Activated B cell treated with CpG ODN at 0.5 μM for 24 hours (primary cell): ENCODE data around the gene CPM. TPM values are rescaled to one million over a fixed set of nuclear protein-coding genes. Genes with fewer than 3 reads are reported as not detected.

Experiments used
- ATAC-seq: fragments of 200-7000 bp; cut with Tn5 transposase; one replicate; pipeline ENCODE4 v1.10.0; 2021; ENCODE audit warnings: low read depth, mild to moderate bottlenecking, moderate library complexity
- CTCF ChIA-PET: fragments of 350-600 bp; sonication (Branson Sonifier 250); formaldehyde crosslinking; loops from one replicate; lab custom pipeline; 2021; ENCODE audit warnings: antibody characterized with exemption; lab: Charles Lee
- POLR2A ChIA-PET: fragments of 350-600 bp; sonication (Branson Sonifier 250); formaldehyde crosslinking; loops from one replicate; lab custom pipeline; 2021; ENCODE audit warnings: antibody characterized with exemption; lab: Charles Lee
- DNase-seq: peaks from one replicate; pipeline ENCODE4 v3.0.0; 2022
- H3K27ac Mint-ChIP-seq: one replicate; pipeline ENCODE4 v1.8.0; 2020; ENCODE audit warnings: mixed read lengths
- H3K27me3 Mint-ChIP-seq: one replicate; pipeline ENCODE4 v1.8.0; 2021; ENCODE audit warnings: mixed read lengths
- H3K36me3 Mint-ChIP-seq: one replicate; pipeline ENCODE4 v1.8.0; 2021; ENCODE audit warnings: low read depth, mixed read lengths
- H3K4me1 Mint-ChIP-seq: one replicate; pipeline ENCODE4 v1.8.0; 2021; ENCODE audit warnings: mixed read lengths
- H3K4me3 Mint-ChIP-seq: one replicate; pipeline ENCODE4 v1.8.0; 2020; ENCODE audit warnings: mild to moderate bottlenecking, mixed read lengths
- H3K9me3 Mint-ChIP-seq: one replicate; pipeline ENCODE4 v1.8.0; 2020; ENCODE audit warnings: mixed read lengths
- CTCF ChIP-seq: fragments of 200-600 bp; IDR thresholded peaks from one replicate; pipeline ENCODE4 v1.8.0; 2022; ENCODE audit warnings: antibody characterized with exemption, mild to moderate bottlenecking
- intact Hi-C: fragments of 100-400 bp; cut with micrococcal nuclease; formaldehyde crosslinking; loops from one replicate; pipeline ENCODE4 v1.15.1; 2024
- total RNA-seq: library from RNA; stranded (reverse); gene quantifications from 2 replicates; pipeline ENCODE4 v1.2.3, GENCODE V29; 2022

CPM gene
- total RNA-seq, 1 donor from 2014 or later, result 10.1 TPM

GRCh38 chr12:68861890-68862289 lies 71.1 kb downstream of the CPM start:
- Mint-ChIP-seq H3K4me1 (peaks cover 18% of the 10 kb centered on the region), H3K4me3 (peak overlapping the region; percentile 7), H3K27ac (no peak overlapping the region), H3K27me3 (no peaks in the 10 kb centered on the region), H3K36me3 (no peaks in the 10 kb centered on the region), H3K9me3 (no peaks in the 10 kb centered on the region)
- POLR2A ChIA-PET, result interaction anchor here (0.7 kb wide), 1 partner anchor 35 kb away, joined by 6 read pairs; no protein-coding TSS in a partner anchor
- ATAC-seq (peak; percentile 82), DNase-seq (no peak)
- no peak for TF ChIP-seq CTCF
- CTCF ChIA-PET, result interaction anchor here (0.7 to 1.9 kb wide), 3 partner anchors 21 to 208 kb away, joined by 3 to 8 read pairs (median 5); no protein-coding TSS in a partner anchor
- intact Hi-C loops, result loop anchor here (5.0 kb wide), 1 partner anchor 70 kb away; the partner anchor contains the start of gene CPM

- intact Hi-C loops, result no loop called here
- no peak overlapping the region for H3K4me3 Mint-ChIP-seq
- H3K27ac Mint-ChIP-seq, result no peak overlapping the region
- H3K27me3 Mint-ChIP-seq, result no peaks in the 10 kb centered on the region
- peaks cover 4% of the 10 kb centered on the region for H3K36me3 Mint-ChIP-seq
- TF ChIP-seq CTCF, result no peak
- H3K9me3 Mint-ChIP-seq, result no peaks in the 10 kb centered on the region
- ATAC-seq (no peak), DNase-seq (no peak)
- ChIA-PET POLR2A (no interaction called here), CTCF (no interaction called here)
- peaks cover 4% of the 10 kb centered on the region for H3K4me1 Mint-ChIP-seq
Measured at GRCh38 chr12:68856510-68856909, 76.5 kb downstream of the CPM start.

- no peaks in the 10 kb centered on the region for H3K9me3 Mint-ChIP-seq
- peaks cover 4% of the 10 kb centered on the region for H3K36me3 Mint-ChIP-seq
- no peak overlapping the region for H3K4me3 Mint-ChIP-seq
- no peaks in the 10 kb centered on the region for H3K4me1 Mint-ChIP-seq
- POLR2A ChIA-PET, result no interaction called here
- ATAC-seq (no peak), DNase-seq (no peak)
- CTCF ChIA-PET, result no interaction called here
- H3K27me3 Mint-ChIP-seq, result no peaks in the 10 kb centered on the region
- intact Hi-C loops, result no loop called here
- TF ChIP-seq CTCF, result no peak
- H3K27ac Mint-ChIP-seq, result no peak overlapping the region
Measured at GRCh38 chr12:68855771-68856170, 77.2 kb downstream of the CPM start.

GRCh38 chr12:68855111-68855510 lies 77.9 kb downstream of the CPM start:
- H3K27me3 Mint-ChIP-seq, result no peaks in the 10 kb centered on the region
- ChIA-PET CTCF (interaction anchor here (0.7 kb wide), 1 partner anchor 145 kb away, joined by 3 read pairs; no protein-coding TSS in a partner anchor), POLR2A (no interaction called here)

GRCh38 chr12:68854554-68854953 lies 78.4 kb downstream of the CPM start:
- no peaks in the 10 kb centered on the region for H3K9me3 Mint-ChIP-seq
- ChIA-PET POLR2A (no interaction called here), CTCF (interaction anchor here (0.6 to 1.2 kb wide), 3 partner anchors 24 to 620 kb away, joined by 3 read pairs; no protein-coding TSS in a partner anchor)
- no peaks in the 10 kb centered on the region for H3K27me3 Mint-ChIP-seq
- no peak overlapping the region for H3K4me3 Mint-ChIP-seq
- H3K36me3 Mint-ChIP-seq, result peaks cover 4% of the 10 kb centered on the region
- H3K4me1 Mint-ChIP-seq, result no peaks in the 10 kb centered on the region
- intact Hi-C loops, result no loop called here
- DNase-seq (no peak), ATAC-seq (no peak)
- no peak overlapping the region for H3K27ac Mint-ChIP-seq
- no peak for TF ChIP-seq CTCF

More at GRCh38 chr12:68855111-68855510, 77.9 kb downstream of the CPM start:
- DNase-seq (no peak), ATAC-seq (no peak)
- Mint-ChIP-seq H3K4me1 (no peaks in the 10 kb centered on the region), H3K9me3 (no peaks in the 10 kb centered on the region), H3K27ac (no peak overlapping the region), H3K36me3 (peaks cover 4% of the 10 kb centered on the region), H3K4me3 (no peak overlapping the region)
- TF ChIP-seq CTCF, result no peak
- intact Hi-C loops, result no loop called here
